HG03432 (cell line): ENCODE results near the gene ARHGAP11A.

Experiments
- ATAC-seq: cut with Tn5 transposase; IDR thresholded peaks from one replicate; pipeline ENCODE4 v1.9.1; 2021; ENCODE audit warnings: mild to moderate bottlenecking, moderate library complexity; ENCODE audit not compliant: unreplicated experiment

ARHGAP11A gene

DNA sequence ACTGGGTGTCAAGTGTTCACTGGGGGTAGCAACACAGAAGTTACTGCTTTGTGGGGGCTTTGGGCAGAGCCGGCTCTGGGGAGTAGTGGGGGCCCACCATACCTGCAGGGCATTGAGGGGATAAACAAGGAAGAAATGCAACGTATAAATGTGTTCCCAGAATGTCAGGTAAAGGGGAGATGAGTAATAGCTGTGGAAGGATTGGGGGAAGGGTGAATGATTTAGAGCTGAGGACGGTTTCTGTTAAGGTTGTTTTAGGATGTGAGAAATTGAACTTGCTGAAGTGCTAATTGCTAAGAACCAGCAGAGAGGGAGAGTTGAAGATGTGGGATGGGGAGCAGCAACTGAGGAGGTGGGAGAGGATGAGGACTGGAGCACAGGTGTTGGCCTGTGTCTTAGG, 36.9 kb downstream of the ARHGAP11A start:
- no peak for ATAC-seq

DNA sequence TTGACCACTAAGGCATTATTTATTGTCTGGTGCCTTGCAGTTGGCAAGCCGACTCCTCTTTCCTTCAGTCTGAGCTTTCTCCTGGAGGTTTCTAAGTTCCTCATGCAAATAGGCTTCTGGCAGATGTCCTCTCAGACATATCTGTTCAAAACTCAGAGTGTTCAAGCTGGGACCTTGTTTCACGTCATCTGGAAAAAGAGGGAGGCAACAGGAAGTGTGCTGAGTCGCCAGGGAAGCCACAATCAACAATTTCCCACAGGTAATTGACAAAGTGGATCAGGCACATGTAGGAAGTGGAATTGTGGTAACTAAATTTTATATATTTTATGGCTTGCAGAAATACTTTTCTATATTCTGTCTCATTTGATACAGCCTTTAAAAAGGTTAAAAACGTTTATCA, 40.8 kb downstream of the ARHGAP11A start:
- no peak for ATAC-seq

DNA sequence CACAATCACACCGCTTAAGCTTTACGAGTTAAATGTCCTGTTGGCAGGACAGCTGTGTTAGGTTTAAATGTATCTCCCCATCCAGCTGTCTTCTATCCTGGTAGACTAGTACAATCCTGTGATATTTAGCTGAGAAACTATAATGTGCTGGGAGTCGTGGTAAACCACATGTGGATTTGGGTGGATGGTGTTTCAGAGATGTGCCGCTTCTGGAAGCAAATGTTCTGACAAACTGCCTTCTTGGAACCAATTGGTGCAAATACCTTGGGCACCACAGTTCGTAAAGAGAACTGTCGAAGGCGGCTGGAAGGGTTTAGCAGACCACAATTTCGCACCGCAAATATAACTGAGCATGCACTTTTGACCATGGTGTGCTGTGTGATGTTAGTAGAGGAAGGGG, 41.2 kb downstream of the ARHGAP11A start:
- no peak for ATAC-seq

DNA sequence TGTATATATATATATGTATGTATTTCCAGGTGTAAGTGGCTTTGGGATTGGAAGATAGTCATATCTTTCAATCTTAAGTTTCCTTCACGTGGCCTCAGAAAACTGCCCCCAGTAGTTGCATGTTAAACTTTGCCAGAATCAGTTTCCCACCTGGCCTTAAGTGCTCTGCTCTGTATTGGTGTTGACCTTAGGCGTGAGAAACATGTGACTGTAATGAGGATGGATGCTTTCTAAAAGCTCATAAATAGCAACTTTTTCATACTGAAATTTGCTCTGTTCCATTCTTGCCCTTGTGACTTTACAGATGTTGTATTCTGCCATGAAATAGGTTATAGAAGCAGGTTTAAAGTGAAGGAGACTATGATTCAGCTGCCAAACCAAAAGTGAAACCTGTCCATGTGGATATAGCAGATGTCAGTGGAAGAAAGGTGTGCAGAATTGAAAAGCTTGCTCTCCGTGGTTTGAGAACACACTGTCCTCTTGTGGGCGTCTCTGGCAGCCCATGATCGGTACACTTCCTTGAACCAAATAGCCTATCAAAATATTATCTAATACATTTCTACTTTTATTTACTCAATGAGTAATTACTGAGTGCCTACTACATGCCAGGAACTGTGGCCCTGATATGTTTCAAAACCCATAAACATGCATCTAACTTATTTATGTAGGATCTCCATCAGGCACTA, 42.0 kb downstream of the ARHGAP11A start:
- no peak for ATAC-seq

DNA sequence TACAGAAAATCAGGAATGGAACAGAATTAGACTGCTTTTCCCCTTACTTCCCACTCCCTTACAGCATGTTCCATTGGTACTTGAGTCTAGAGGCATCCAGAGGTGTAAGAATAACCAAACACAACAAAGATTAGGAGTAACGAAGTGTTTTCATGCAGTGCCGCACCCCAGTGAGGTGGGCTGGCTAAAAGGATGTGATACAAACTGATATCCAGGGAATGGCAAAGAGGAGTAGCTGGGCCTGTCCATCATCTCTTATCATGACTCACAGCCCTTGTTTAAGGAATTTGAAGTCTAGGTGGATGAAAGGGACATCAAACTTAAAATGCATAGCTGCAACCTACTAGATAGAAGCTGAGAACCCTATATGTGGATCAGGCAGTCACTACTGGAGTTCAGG, 42.6 kb downstream of the ARHGAP11A start:
- no peak for ATAC-seq

DNA sequence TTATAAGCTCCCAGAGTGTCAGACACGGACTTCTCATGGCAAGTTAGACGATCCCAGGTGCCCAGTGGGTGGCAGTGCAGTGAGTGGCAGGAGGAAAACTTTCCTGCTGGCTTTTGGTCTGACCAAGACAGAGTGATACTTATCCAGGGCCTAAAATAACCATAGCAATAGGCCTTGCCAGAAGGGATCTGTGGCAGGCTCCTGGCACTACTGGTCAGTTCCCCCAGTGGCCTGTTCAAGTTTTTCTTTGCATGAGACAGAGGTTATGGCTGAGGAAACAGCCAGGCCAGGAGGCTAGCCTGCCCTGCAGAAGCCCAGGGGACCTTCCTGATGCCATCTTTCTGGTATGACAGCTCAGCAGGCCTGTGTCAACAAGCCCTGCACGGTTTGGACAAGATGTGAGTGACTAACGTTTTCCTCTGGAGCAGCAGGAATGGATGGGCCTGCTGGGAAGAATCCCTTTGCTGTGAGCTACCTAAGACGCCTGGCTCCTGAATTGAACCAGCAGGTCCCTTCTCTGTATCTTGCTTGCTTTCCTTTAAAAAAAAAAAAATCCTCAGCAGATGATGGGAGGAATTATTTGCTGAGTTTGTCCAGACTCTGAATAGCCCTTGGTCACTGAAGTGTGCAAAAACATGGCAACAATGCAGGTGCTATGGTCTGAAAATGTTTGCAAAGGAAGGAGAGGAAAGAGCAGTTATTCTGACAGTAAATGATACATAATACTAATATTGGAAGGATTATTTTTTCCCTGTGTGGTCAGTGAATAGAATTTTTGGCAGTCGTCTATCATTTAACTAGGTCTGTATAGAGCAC, 44.2 kb downstream of the ARHGAP11A start:
- ATAC-seq = no peak

DNA sequence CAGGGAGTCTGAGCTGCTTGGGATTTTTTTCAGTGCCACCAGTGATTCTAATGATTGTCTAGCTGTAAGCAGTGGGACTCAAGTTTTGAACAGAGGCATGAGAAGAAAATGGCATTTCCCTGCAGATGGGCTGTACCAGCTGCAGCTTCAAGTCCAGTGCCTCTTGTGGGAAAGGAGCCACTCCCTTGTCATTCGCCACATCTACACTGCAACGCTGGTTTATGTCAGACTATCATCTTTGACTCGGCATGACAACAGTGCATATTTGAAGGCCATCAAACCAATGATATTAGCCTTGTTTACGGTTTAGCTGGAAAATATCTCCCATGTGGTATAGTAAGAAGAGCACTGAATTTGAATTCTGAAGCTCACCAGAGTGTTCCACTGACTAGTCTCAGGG, 48.4 kb downstream of the ARHGAP11A start:
- no peak for ATAC-seq

DNA sequence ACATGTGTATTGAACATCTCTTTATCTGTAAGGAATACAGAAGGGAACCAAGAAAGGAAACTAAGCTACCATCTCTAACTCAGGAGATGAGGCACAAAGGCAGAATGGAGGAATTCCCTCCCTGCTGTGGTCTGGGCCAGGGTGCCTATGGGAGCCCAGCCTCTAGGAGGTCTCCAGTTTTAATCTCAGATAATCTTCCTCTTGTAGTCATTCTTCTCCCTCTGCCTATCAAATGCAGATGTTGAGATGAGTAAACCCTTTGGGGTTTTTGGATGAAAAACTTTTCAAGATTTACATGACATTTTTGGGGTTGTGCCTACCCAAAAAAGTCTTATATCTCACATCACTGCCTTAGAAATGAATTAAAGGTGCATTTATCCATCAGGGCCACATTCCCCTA, 49.5 kb downstream of the ARHGAP11A start:
- ATAC-seq = no peak

DNA sequence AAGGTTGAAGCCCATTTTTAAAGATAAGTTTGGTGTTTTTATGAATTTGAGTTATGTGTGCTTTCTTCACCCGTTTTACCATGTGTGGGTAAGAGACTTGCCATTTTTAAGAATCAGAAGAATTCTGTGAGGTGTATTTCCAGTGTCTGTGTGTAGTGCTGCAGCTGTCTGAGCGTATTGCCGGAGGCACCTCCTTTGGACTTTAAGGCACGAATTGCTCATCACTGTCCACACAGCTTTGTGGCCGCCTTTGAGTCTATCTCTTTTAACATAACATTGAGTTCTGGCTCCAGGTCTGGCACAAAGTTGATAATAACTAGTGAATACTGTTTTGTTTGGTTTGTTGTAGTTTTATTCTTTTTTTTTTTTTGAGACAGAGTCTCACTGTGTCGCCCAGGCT, 52.0 kb downstream of the ARHGAP11A start:
- no peak for ATAC-seq

DNA sequence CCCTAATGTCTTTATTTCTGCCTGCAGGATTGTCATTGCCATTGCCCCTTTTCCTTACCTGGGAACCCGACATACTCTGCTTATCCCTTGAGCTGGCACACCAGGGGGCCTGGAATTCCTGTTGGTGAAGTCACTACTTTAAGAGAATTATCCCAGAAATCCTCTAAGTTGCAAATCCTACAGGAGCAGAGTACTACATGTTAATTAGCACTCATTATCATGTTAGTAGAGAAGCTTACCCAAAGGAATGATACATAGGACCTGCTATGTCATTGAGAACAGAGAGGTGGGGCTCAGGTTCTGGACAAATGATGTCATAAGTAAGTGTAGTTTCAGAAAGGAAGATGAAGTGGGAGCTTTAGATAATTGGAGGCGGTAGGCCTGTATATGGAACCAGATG, 53.6 kb downstream of the ARHGAP11A start:
- no peak for ATAC-seq

DNA sequence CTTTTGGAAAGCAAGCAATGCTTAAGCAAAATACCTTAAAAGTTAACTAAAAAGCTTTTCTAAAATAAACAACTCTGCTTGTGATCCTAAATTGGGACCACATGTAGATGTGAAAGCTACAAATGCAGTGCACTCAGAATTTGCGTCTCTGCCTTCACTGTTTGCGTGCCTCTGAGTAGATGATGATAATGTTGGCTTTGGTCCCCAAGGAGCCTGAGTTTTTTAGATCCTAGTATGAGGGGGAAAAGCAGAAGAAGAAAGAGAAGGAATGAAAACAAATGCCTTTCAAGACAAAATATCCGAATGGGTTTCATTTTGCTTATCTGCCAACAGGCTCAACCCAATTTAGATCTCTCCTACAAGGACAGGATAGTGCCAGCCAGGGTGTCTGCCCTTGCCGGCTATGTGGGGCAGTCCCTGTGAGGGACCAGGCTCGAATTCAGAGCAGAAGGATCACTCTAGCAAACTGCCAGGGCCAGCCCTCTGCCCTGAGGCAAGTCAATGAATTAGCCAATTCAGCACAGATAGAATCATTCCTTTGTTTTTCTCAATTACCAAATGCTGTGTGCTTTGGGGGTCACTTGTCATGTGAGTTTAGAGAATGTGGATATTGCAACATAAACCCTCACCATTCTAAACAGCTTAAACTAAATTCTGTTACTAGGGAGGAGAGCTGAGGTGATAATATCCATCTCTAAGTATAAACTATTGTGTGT, 54.8 kb downstream of the ARHGAP11A start:
- ATAC-seq = no peak

DNA sequence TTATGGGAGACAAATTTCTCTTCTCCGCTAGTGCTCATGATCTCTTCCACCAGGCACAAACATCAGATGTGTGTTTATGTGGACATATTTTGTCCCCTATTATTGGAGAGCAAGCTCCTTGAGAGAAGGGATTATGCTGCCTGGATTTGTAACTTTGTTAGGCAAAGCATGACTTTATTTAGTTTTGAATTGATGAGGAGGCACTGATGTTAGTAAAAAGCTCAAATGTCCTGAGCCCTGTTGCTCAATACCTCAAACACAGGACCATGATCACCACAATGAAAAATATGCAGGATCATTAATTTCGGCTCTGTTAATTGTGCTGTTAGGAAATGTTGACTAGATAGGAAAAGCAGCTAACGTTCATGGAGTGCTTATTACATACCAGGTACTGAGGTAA, 55.3 kb downstream of the ARHGAP11A start:
- no peak for ATAC-seq

DNA sequence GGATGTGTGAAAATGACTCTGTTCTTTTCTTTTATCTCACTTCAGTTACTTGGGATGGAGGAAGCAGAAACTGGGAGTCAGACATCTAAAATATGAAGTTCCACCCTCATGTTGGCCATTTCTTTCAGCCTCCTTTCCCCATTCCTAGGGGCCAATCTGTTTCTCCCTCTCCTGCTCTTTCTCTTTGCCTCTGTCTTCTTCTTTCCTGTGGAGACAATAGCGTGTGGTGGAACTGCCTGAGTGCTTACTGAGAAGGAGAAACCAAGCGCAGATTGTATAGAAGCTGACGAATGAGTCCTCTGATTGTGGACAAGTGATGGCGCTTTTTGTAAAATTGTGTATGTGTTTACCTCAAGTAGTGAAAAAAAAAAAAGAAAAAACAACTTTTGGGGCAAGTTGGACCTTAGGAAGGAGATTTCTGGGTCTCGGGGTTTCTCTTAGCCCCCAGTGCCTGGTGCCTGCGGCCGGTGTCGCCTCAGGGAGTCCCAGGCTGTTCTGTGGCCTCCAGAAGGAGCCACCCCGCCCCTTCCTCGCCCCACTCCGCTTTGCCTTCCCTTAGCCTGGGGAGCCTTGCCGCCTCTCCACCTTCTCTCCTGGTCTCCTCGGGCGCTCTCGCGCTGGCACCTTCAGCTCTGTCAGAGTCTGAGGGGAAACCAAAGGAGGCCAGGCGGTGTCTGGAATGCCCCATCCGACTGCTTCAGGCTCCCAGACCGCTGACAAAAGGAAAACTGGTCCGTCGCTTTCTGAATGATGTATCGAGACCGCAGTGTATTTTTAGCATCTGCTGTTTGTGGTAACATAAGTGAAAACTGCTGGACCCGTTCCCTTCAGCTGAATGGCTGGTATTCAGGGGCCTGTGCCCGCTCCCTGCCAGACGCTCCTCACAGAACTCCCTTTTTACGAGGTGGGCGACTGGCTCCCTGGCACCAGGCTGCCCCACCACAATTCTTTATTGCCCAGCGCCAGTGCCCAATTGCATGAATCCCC, 56.3 kb downstream of the ARHGAP11A start:
- no peak for ATAC-seq

DNA sequence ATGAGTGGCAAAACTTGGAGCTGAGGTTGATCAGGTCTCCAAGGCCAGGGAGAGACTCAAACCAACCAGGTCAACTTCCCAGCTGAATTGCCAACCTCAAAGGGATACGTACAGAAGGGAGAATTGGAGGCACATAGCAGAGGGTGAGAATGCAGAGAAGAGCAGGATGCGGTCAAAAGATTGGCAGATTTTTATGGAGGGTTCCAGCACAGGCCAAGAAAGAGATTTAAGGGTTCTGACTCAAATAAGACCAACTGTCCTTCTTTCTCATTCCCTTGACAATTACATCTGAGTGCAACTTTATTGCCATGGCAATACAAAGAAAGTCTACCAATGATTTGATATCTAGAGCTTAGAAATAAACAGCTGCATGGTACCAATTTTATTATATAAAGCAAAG, 59.4 kb downstream of the ARHGAP11A start:
- no peak for ATAC-seq

DNA sequence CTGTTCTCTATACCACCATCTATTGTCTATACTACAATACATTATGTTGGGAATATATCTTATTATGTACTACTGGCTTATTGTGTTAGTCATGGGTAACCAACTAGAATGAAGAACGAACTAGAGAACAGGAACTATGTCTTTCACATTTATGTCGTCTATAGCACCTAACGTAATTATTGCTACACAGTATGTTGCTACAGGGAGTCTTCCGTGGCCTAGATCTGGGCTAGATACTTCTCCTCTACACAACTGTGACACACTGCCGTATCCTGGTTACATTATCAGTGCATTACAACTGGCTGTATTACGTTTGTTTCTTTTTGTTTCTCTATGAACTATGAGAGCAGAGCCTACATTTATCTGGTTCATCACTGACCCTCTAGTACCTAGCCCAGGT, 60.2 kb downstream of the ARHGAP11A start:
- ATAC-seq = no peak

DNA sequence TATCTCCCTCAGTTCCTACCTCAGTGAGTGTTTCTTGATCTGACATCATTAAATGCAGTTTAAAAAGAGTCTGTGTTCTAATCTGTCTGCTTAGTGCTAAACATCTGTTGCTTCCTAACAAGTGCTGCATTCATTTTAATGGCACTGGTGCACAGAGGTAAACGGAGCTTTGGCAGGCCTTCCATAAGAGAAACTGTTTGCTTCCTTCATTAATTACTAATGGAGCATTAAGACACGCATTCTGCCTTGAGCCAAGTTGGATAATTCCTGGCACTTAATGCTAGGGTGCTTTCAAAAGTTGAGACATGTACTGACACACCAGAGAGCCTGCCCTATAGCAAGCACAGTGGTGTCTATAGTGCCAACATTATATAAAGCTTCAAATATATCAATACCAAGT, 60.9 kb downstream of the ARHGAP11A start:
- ATAC-seq = no peak

DNA sequence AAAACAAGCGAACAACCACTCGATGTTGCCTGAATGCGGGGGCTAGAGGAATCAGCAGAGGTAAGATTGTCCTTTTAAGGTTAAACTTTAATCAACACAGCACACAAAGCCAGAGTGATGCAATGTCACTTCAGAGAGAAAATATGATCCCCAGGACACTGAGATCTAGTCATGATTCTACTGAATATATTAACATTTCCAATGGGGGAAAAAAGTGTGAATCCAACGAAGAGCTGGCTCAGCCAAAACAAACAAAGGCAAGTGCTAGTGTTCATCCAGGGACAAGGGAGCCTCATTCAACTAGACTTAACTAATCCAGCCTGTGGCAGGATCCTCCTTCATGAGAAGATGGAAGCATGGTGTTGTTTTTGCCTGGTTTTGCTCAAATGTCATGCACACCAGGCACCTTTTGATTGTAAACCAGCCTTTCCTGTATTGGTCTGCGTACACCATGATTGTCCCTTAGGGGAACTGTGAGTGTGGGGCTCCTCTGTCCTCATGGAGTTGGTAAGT, 62.0 kb downstream of the ARHGAP11A start:
- ATAC-seq = no peak

DNA sequence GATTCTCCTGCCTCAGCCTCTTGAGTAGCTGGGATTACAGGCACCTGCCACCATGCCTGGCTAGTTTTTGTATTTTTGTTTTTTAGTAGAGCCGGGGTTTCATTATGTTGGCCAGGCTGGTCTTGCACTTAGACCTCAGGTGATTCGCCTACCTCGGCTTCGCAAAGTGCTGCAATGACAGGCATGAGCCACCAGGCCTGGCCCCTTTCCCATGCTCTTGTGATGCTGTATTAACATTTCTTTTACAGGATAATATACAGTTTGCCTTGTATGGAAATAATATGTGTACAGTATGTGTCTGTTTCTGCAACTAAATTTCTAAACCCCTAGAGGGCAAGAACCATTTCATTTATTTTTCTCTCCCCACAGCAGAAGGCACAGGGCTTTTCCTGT, 64.0 kb downstream of the ARHGAP11A start:
- ATAC-seq = no peak

DNA sequence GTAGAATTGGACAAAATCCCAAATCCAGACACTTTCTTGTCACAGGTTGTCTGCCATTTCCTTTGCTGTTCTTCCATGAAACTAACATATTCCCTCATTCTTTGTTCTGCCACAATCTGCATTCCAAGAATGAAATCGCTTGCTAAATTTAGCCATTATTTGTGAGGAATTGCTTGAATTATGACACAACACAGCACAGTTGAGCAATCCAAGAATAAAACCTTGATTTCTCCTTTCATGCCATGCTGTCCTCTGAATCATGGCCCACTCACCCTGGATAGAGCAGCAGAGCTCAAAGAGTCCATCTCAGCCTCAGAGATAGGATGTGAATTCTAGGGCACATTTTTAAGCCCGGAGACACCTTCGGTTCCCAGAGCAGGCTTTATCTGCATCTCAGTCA, 67.3 kb downstream of the ARHGAP11A start:
- no peak for ATAC-seq

DNA sequence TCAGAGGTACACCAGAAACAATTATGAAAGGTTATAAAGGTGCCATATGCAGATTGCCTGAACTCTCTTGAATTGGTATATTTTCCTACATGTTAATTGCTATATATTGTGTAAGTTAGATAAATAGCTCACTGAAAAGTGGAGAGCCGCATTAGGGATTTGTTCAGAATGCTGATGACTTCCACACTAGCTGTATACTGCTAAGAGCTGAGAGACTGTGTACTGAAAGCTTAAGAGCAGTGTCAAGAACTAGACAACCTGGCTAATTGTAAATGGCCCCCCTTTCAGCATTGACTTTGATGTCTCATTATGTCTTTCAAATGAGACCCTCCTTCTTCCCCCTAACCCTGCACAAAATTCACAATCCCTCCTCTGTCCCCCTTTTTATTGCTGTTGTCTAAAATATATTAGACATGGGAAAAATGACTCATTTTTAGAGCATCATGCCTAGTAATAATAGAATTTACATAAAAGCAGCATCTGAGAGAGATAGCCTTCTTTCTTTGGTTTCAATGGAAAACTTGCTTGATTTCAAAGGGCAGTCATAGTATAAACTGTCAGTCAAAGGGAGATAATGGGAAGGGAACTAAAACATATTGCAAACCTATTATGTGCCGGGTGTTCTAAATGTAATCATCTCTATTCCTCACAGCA, 67.8 kb downstream of the ARHGAP11A start:
- no peak for ATAC-seq
